ENCODE measurements around the gene SLC16A10. TPM values are rescaled to one million over a fixed set of nuclear protein-coding genes. Genes with fewer than 3 reads are reported as not detected.
"Not testable (repeated sequence)": the region's sequence is repeated elsewhere in the genome, so short reads cannot be mapped to it uniquely, and the experiment has no call there.

SLC16A10 gene
- total RNA-seq, 1 donor from 2014 or later = 0.02 TPM

DNA sequence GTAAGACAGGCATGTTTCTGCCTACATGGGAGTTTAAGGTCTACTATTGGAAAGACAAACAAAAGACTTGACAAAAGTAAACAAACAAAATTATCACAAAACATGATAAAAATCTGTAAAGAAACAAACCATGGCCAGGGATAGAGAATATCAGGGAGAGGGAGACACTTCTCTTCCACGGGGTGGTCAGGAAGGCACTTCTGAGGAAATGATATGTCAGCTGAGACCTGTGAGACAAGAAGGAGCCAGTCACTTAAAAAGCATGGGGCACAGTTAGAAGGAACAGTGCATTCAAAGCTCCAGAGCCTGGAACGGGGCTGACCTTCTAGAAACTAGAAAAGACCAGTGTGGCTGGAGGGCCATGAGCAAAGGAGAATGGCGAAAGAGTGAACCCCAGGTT is 35.1 kb upstream of the SLC16A10 start:
- TF ChIP-seq, protein P1, sequence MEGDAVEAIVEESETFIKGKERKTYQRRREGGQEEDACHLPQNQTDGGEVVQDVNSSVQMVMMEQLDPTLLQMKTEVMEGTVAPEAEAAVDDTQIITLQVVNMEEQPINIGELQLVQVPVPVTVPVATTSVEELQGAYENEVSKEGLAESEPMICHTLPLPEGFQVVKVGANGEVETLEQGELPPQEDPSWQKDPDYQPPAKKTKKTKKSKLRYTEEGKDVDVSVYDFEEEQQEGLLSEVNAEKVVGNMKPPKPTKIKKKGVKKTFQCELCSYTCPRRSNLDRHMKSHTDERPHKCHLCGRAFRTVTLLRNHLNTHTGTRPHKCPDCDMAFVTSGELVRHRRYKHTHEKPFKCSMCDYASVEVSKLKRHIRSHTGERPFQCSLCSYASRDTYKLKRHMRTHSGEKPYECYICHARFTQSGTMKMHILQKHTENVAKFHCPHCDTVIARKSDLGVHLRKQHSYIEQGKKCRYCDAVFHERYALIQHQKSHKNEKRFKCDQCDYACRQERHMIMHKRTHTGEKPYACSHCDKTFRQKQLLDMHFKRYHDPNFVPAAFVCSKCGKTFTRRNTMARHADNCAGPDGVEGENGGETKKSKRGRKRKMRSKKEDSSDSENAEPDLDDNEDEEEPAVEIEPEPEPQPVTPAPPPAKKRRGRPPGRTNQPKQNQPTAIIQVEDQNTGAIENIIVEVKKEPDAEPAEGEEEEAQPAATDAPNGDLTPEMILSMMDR (IDR thresholded peaks at IDR 0.05) = no peak
- H3K27ac Mint-ChIP-seq (ENCODE audit: unreplicated experiment) = no peak overlapping the region
- DNase-seq (ENCODE audit: low spot score) = no peak
- no peaks in the 10 kb centered on the region for H3K36me3 Mint-ChIP-seq (ENCODE audit: low read depth)
- no peak overlapping the region for H3K4me3 Mint-ChIP-seq (ENCODE audit: unreplicated experiment)
- peaks cover 13% of the 10 kb centered on the region for H3K4me1 Mint-ChIP-seq (ENCODE audit: low read depth)
- H3K27me3 Mint-ChIP-seq (ENCODE audit: low read depth) = peaks cover 6% of the 10 kb centered on the region
- H3K9me3 Mint-ChIP-seq (ENCODE audit: low read depth) = no peaks in the 10 kb centered on the region

GRCh38 chr6:111057074-111057752 is 30.1 kb upstream of the SLC16A10 start:
- TF ChIP-seq, protein P1 (IDR thresholded peaks at IDR 0.05) = peak; percentile 84
- Mint-ChIP-seq H3K36me3 (ENCODE audit: low read depth) (no peaks in the 10 kb centered on the region), H3K9me3 (ENCODE audit: low read depth) (no peaks in the 10 kb centered on the region), H3K4me3 (ENCODE audit: unreplicated experiment) (no peak overlapping the region), H3K4me1 (ENCODE audit: low read depth) (peaks cover 3% of the 10 kb centered on the region), H3K27me3 (ENCODE audit: low read depth) (peaks cover 33% of the 10 kb centered on the region), H3K27ac (ENCODE audit: unreplicated experiment) (no peak overlapping the region)
- no peak for DNase-seq (ENCODE audit: low spot score)

DNA sequence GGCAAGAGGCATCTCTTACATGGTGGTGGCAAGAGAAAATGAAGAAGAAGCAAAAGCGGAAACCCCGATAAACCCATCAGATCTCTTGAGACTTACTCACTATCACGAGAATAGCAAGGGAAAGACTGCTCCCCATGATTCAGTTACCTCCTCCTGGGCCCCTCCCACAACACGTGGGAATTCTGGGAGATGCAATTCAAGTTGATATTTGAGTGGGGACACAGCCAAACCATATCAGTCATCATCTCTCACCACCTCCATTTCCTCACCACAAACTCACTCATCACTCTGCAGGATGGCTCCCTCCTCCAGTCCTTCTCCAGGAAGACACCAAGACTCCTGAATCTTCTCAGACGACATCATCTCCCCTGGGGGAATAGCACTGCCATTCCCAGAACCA is 25.8 kb upstream of the SLC16A10 start:
- TF ChIP-seq, protein P1 (IDR thresholded peaks at IDR 0.05) = no peak
- Mint-ChIP-seq H3K9me3 (ENCODE audit: low read depth) (peaks cover 9% of the 10 kb centered on the region), H3K27ac (ENCODE audit: unreplicated experiment) (no peak overlapping the region), H3K4me1 (ENCODE audit: low read depth) (peaks cover 3% of the 10 kb centered on the region), H3K27me3 (ENCODE audit: low read depth) (peaks cover 38% of the 10 kb centered on the region), H3K4me3 (ENCODE audit: unreplicated experiment) (no peak overlapping the region), H3K36me3 (ENCODE audit: low read depth) (peaks cover 1% of the 10 kb centered on the region)
- no peak for DNase-seq (ENCODE audit: low spot score)

DNA sequence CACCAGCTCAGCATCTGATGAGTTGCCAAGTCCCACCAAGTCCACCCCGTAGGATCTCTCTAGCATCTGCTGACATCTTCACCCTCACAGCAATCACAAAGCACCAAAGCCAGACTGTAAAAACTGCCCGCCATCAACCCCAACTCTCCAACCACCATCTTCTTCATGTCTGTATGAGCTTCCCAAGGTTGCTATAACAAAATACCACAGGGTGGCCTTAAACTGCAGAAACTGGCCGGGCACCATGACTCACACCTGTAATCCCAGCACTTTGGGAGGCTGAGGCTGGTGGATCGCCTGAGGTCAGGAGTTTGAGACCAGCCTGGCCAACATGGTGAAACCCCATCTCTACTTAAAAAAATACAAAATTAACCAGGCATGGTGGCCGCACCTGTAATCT is 25.3 kb upstream of the SLC16A10 start:
- H3K9me3 Mint-ChIP-seq (ENCODE audit: low read depth); H3K27ac Mint-ChIP-seq (ENCODE audit: unreplicated experiment); H3K36me3 Mint-ChIP-seq (ENCODE audit: low read depth); H3K4me1 Mint-ChIP-seq (ENCODE audit: low read depth); H3K4me3 Mint-ChIP-seq (ENCODE audit: unreplicated experiment); DNase-seq (ENCODE audit: low spot score): not testable (repeated sequence)
- peaks cover 35% of the 10 kb centered on the region for H3K27me3 Mint-ChIP-seq (ENCODE audit: low read depth)

- not testable (repeated sequence) for H3K9me3 Mint-ChIP-seq (ENCODE audit: low read depth); H3K36me3 Mint-ChIP-seq (ENCODE audit: low read depth); H3K4me1 Mint-ChIP-seq (ENCODE audit: low read depth); DNase-seq (ENCODE audit: low spot score); H3K27ac Mint-ChIP-seq (ENCODE audit: unreplicated experiment); H3K4me3 Mint-ChIP-seq (ENCODE audit: unreplicated experiment)
- H3K27me3 Mint-ChIP-seq (ENCODE audit: low read depth) = peaks cover 36% of the 10 kb centered on the region
Observed at GRCh38 chr6:111062860-111063259, 24.4 kb upstream of the SLC16A10 start.

GRCh38 chr6:111068109-111068865 is 19.0 kb upstream of the SLC16A10 start:
- peaks cover 9% of the 10 kb centered on the region for H3K9me3 Mint-ChIP-seq (ENCODE audit: low read depth)
- H3K4me1 Mint-ChIP-seq (ENCODE audit: low read depth) = no peaks in the 10 kb centered on the region
- peaks cover 36% of the 10 kb centered on the region for H3K27me3 Mint-ChIP-seq (ENCODE audit: low read depth)
- no peak overlapping the region for H3K27ac Mint-ChIP-seq (ENCODE audit: unreplicated experiment)
- no peak overlapping the region for H3K4me3 Mint-ChIP-seq (ENCODE audit: unreplicated experiment)
- peaks cover 1% of the 10 kb centered on the region for H3K36me3 Mint-ChIP-seq (ENCODE audit: low read depth)
- TF ChIP-seq, protein P1 (IDR thresholded peaks at IDR 0.05) = no peak
- no peak for DNase-seq (ENCODE audit: low spot score)

Measured in chondrocyte (in vitro differentiated cells).